GM18909 (cell line): ENCODE measurements around the gene NUP93.
"Not testable (repeated sequence)": the region's sequence is repeated elsewhere in the genome, so short reads cannot be mapped to it uniquely, and the experiment has no call there.

Source experiments
- ATAC-seq: cut with Tn5 transposase; IDR thresholded peaks from one replicate; pipeline ENCODE4 v1.9.1; 2021; ENCODE audit warnings: mild to moderate bottlenecking; ENCODE audit not compliant: unreplicated experiment, poor library complexity

The NUP93 gene

GRCh38 chr16:56807011-56807675 lies 77.2 kb downstream of the NUP93 start:
- no peak for ATAC-seq

GRCh38 chr16:56807676-56808067 lies 77.7 kb downstream of the NUP93 start:
- ATAC-seq, result not testable (repeated sequence)

GRCh38 chr16:56810954-56811353 lies 81.0 kb downstream of the NUP93 start:
- no peak for ATAC-seq

- ATAC-seq, result not testable (repeated sequence)
Observed at GRCh38 chr16:56811602-56812001, 81.7 kb downstream of the NUP93 start.

GRCh38 chr16:56812884-56813283 lies 83.0 kb downstream of the NUP93 start:
- no peak for ATAC-seq

- no peak for ATAC-seq
Observed at GRCh38 chr16:56814537-56815432, 84.9 kb downstream of the NUP93 start.

GRCh38 chr16:56815721-56816120 lies 85.8 kb downstream of the NUP93 start:
- ATAC-seq, result no peak

- ATAC-seq, result no peak
Observed at GRCh38 chr16:56817056-56817455, 87.1 kb downstream of the NUP93 start.

GRCh38 chr16:56817938-56818337 lies 88.0 kb downstream of the NUP93 start:
- no peak for ATAC-seq

GRCh38 chr16:56823081-56823733 lies 93.3 kb downstream of the NUP93 start:
- ATAC-seq, result no peak

GRCh38 chr16:56824331-56824730 lies 94.4 kb downstream of the NUP93 start:
- no peak for ATAC-seq

GRCh38 chr16:56824804-56825203 lies 94.9 kb downstream of the NUP93 start:
- no peak for ATAC-seq

GRCh38 chr16:56825826-56826225 lies 95.9 kb downstream of the NUP93 start:
- no peak for ATAC-seq

- no peak for ATAC-seq
Observed at GRCh38 chr16:56828647-56829046, 98.7 kb downstream of the NUP93 start.

- no peak for ATAC-seq
Observed at GRCh38 chr16:56830669-56831068, 100.7 kb downstream of the NUP93 start.

GRCh38 chr16:56832768-56833167 lies 102.8 kb downstream of the NUP93 start:
- no peak for ATAC-seq

- no peak for ATAC-seq
Observed at GRCh38 chr16:56833243-56833970, 103.5 kb downstream of the NUP93 start.

- no peak for ATAC-seq
Observed at GRCh38 chr16:56835320-56835719, 105.4 kb downstream of the NUP93 start.

GRCh38 chr16:56836410-56837230 lies 106.7 kb downstream of the NUP93 start:
- ATAC-seq, result no peak
